ENCODE data around the gene NRG3. TPM values are rescaled to one million over a fixed set of nuclear protein-coding genes. Genes with fewer than 3 reads are reported as not detected.
"Not testable (repeated sequence)": the region's sequence is repeated elsewhere in the genome, so short reads cannot be mapped to it uniquely, and the experiment has no call there.

The NRG3 gene
- polyA plus RNA-seq, 3 donors from 2014 or later: not detected

DNA sequence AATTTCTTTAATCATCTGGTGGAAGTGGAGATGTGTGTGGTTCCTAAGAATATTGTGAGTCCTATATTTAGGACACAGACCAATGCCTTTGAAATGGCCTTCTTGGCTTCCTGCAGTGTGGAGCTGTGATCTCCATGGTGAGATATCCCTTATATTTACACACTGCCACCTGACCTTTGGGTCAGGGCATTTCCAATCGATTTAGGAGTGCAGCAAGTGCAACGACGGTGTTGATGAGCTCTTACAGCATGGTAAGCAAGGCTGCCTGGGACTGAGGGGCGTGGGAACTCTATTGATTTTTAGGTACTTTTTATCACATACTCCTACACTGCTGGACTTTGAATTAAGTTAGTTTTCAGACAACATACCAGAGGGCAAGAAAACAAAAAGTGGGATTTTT lies 146.0 kb downstream of the NRG3 start:
- Mint-ChIP-seq H3K36me3 (no peaks in the 10 kb centered on the region), H3K4me3 (no peak overlapping the region), H3K9me3 (peaks cover 7 to 41% (median 28%) of the 10 kb centered on the region in 6 donors), H3K4me1 (no peaks in the 10 kb centered on the region), H3K27ac (peak overlapping the region in 1 of 6 donors; percentile 34), H3K27me3 (ENCODE audit: low read depth in 3 of 3) (no peaks in the 10 kb centered on the region)
- DNase-seq: no peak

DNA sequence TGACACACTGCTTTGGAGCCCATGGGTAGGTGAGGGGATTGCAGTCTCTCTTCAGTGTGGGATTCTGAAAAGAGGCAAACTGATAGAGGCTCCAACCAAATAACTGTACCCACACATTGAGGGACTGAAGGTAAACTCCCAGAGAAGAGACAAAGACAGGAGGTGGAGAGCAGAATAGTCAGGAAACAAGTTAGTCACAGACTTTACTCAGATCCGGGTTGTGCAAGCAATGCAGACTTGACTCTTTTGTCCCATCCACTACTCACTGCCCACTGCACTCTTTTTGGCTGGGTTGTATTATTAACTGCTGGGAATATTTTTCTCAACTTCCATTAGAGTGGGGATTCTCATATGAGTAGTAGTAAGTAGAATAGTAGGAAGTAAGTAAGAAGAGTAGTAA lies 152.7 kb downstream of the NRG3 start:
- no peak overlapping the region for H3K27ac Mint-ChIP-seq
- H3K27me3 Mint-ChIP-seq (ENCODE audit: low read depth in 3 of 3): no peaks in the 10 kb centered on the region
- DNase-seq: no peak
- H3K9me3 Mint-ChIP-seq: peaks cover 8 to 43% (median 20%) of the 10 kb centered on the region in 6 donors
- no peaks in the 10 kb centered on the region for H3K36me3 Mint-ChIP-seq
- no peak overlapping the region for H3K4me3 Mint-ChIP-seq
- H3K4me1 Mint-ChIP-seq: no peaks in the 10 kb centered on the region

DNA sequence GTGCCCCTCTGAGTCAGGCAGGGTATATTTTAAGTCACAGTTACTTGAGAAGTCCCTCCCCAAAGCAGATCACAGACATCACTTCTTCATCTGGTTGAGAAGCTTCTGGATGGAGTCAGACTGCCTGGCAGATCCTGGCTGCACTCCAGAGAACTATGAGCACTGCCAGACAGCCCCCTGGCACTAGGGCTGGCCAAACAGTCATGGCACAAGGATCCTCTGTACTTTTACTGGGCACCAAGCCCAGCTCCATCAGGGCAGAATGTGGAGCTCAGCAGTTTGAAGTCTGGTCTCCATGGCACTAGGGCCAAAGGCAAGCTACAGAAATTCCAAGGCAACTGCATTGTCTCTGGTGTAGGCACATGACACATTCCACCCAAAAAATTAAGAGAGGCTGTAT lies 162.1 kb downstream of the NRG3 start:
- H3K36me3 Mint-ChIP-seq: no peaks in the 10 kb centered on the region
- H3K27ac Mint-ChIP-seq: no peak overlapping the region
- H3K27me3 Mint-ChIP-seq (ENCODE audit: low read depth in 3 of 3): peaks cover 0 to 4% (median 0%) of the 10 kb centered on the region in 3 donors
- peaks cover 2 to 21% (median 8%) of the 10 kb centered on the region in 6 donors for H3K9me3 Mint-ChIP-seq
- H3K4me1 Mint-ChIP-seq: no peaks in the 10 kb centered on the region
- no peak for DNase-seq
- H3K4me3 Mint-ChIP-seq: no peak overlapping the region

DNA sequence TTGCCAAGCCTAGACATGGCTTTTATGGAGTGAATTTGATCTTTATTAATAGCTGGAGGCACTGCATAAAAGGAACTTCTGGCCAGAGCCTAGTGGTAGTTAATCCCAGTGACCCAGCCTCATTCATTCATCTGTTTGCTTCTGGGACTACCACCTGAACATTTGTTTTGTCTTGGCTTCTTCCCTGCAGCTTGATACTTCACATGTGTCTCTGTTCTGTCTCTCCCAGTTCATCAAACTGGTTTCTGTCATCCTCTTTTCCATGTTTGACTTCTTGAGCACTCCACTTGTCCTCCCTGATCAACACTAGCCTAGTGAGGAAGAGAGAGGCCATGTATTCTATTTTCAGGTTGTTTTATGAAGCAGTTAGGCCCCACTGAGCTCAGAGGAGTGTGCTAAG lies 163.6 kb downstream of the NRG3 start:
- Mint-ChIP-seq H3K4me3 (no peak overlapping the region), H3K36me3 (no peaks in the 10 kb centered on the region), H3K27me3 (ENCODE audit: low read depth in 3 of 3) (peaks cover 0 to 4% (median 0%) of the 10 kb centered on the region in 3 donors), H3K9me3 (peaks cover 0 to 21% (median 10%) of the 10 kb centered on the region in 6 donors), H3K4me1 (no peaks in the 10 kb centered on the region), H3K27ac (no peak overlapping the region)
- DNase-seq: no peak

DNA sequence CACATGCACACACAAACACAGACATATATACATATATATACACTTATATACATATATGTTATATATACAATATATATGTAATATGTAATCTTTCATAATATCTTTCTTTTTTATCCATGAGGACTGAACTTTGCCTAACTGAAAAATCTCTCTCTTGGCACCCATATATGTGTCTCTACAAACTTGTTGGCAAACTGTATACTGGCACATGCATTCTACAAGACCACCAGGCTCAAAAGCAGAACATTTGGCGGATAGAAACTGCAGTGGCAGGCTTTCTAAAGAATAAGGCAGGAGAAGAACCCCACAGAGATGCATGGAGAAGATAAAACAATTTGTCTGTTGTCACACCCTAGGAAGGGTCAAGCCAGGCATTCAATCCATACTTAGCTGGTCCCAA lies 165.3 kb downstream of the NRG3 start:
- no peak overlapping the region for H3K4me3 Mint-ChIP-seq
- peaks cover 0 to 21% (median 8%) of the 10 kb centered on the region in 6 donors for H3K9me3 Mint-ChIP-seq
- H3K27ac Mint-ChIP-seq: no peak overlapping the region
- DNase-seq: no peak
- H3K36me3 Mint-ChIP-seq: no peaks in the 10 kb centered on the region
- peaks cover 0 to 4% (median 0%) of the 10 kb centered on the region in 3 donors for H3K27me3 Mint-ChIP-seq (ENCODE audit: low read depth in 3 of 3)
- H3K4me1 Mint-ChIP-seq: no peaks in the 10 kb centered on the region

DNA sequence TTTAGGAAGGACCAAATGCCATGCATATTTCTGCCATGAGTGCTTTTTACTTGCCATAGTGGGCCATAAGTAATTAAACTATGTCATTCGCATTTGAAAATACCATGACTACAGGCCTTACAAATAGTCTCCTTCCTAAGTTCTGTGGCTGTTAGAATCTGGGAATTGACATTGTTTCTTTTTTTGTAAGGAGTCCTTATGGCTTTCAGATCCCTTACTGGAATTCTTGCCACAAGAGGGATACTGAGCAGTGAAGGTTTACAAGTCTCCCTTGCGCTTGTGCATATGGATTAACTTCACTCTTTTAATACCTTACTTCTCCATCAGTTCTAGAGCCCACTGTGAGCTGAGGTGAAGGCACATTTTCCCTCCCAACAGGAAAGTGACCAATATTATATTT lies 166.0 kb downstream of the NRG3 start:
- H3K9me3 Mint-ChIP-seq: peaks cover 0 to 18% (median 8%) of the 10 kb centered on the region in 6 donors

DNA sequence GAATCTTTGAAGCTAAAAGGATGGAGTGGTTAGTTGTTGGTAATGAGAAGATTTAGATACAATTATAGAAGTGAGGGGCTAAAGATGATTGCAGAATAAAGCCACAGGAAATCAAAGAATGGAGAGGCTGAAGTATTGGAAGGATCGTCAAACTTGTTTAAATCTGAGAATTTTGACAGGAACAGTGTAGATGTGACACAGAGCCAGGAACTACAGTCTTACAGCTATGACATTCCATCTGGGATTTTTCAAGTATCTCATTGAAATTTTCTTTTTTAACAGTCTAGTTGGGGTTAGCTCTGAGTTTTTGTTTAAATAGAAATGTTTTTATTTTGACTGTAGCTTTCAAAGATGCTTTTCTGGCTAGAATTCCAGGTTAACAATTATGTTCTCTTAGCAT lies 181.4 kb downstream of the NRG3 start:
- no peak overlapping the region for H3K4me3 Mint-ChIP-seq
- no peak overlapping the region for H3K27ac Mint-ChIP-seq
- peaks cover 0 to 2% (median 0%) of the 10 kb centered on the region in 3 donors for H3K27me3 Mint-ChIP-seq (ENCODE audit: low read depth in 3 of 3)
- DNase-seq: no peak
- H3K9me3 Mint-ChIP-seq: peaks cover 3 to 16% (median 9%) of the 10 kb centered on the region in 6 donors
- peaks cover 0 to under 1% (median 0%) of the 10 kb centered on the region in 3 donors for H3K36me3 Mint-ChIP-seq
- H3K4me1 Mint-ChIP-seq: no peaks in the 10 kb centered on the region

More for the DNA sequence above, 166.0 kb downstream of the NRG3 start:
- Mint-ChIP-seq H3K4me1 (no peaks in the 10 kb centered on the region), H3K27ac (no peak overlapping the region), H3K36me3 (no peaks in the 10 kb centered on the region), H3K4me3 (no peak overlapping the region), H3K27me3 (ENCODE audit: low read depth in 3 of 3) (peaks cover 0 to 5% (median 0%) of the 10 kb centered on the region in 3 donors)
- no peak for DNase-seq

DNA sequence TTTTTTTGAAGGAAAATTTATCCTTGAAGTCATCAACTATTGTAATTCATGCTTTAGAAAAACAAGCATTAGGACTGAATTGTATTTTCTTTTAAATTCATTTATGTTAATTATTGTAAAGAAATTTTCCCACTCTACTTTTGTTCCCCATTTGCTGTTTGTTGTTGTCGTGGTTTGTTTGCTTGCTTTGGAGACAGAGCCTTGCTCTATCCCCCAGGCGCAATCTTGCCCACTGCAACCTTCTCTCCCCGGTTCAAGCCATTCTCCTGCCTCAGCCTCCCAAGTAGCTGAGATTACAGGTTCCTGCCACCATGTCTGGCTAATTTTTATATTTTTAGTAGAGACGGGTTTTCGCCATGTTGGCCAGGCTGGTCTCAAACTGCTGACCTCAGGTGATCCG lies 192.2 kb downstream of the NRG3 start:
- H3K27ac Mint-ChIP-seq; H3K36me3 Mint-ChIP-seq; DNase-seq; H3K4me3 Mint-ChIP-seq; H3K27me3 Mint-ChIP-seq (ENCODE audit: low read depth in 3 of 3); H3K4me1 Mint-ChIP-seq: not testable (repeated sequence)
- H3K9me3 Mint-ChIP-seq: peaks cover 6 to 41% (median 17%) of the 10 kb centered on the region in 6 donors

DNA sequence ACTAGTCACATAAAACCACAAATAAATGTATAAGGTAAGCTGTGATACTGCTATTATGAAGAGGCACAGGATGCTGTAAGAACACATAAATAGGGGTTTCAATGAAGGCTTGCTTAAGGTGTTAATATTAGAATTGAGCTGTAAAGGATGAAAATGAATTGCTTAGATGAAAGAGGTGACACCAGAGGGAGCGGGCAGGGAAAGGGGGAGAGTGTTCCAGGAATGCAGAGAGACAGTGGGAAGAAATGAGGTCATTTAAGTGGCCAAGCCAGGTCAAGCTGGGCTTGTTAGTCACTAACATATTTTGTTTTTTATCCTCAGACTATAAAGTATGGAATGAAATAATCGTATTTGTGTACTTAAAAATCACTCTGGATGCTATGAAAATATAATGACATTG lies 193.5 kb downstream of the NRG3 start:
- DNase-seq: no peak
- Mint-ChIP-seq H3K9me3 (peaks cover 3 to 33% (median 14%) of the 10 kb centered on the region in 6 donors), H3K4me1 (no peaks in the 10 kb centered on the region), H3K27ac (no peak overlapping the region), H3K4me3 (no peak overlapping the region), H3K36me3 (no peaks in the 10 kb centered on the region), H3K27me3 (ENCODE audit: low read depth in 3 of 3) (no peaks in the 10 kb centered on the region)

DNA sequence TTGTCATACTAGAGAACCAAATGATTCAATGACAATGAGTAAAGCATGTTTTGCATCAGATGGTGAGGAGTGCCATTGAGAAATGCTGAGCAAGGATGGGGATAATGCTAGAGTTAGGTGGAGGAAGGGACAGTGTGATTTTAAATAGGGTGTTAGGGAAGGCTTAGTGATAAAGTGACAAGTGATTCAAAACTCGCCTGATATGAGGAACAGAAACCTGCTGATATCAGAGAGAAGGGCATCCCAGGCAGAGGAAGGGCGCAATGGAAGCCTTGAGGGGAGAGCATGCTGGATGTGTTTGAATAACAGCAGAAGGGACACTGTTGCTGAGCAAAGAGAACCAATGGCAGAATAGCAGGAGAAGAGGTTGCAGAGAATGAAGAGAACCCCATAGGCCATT lies 196.2 kb downstream of the NRG3 start:
- Mint-ChIP-seq H3K27me3 (ENCODE audit: low read depth in 3 of 3) (peaks cover 0 to 2% (median 2%) of the 10 kb centered on the region in 3 donors), H3K4me3 (no peak overlapping the region), H3K9me3 (peaks cover 5 to 31% (median 21%) of the 10 kb centered on the region in 6 donors), H3K27ac (no peak overlapping the region), H3K4me1 (no peaks in the 10 kb centered on the region), H3K36me3 (no peaks in the 10 kb centered on the region)
- DNase-seq: no peak

DNA sequence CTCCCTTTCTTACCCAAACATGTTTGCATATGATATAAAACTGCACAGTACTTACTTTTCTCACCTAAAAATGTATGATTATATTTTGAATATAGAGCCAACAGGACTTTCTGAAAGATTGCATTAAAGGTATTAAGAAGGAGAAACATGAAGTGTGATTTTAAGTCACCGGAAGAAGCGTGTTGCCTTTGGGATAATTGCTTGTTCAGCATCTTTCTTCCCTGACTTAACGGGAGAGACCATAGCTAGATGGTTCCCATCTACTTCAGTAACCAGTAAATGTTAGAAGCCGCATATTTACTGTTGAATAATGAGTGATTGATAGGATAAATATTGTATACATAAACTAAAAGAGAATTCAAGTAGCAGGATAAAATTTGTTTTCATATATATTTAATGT lies 197.1 kb downstream of the NRG3 start:
- peaks cover 5 to 27% (median 21%) of the 10 kb centered on the region in 6 donors for H3K9me3 Mint-ChIP-seq
- H3K27me3 Mint-ChIP-seq (ENCODE audit: low read depth in 3 of 3): peaks cover 0 to 2% (median 2%) of the 10 kb centered on the region in 3 donors
- no peaks in the 10 kb centered on the region for H3K4me1 Mint-ChIP-seq
- H3K4me3 Mint-ChIP-seq: no peak overlapping the region
- H3K36me3 Mint-ChIP-seq: no peaks in the 10 kb centered on the region
- DNase-seq: no peak
- no peak overlapping the region for H3K27ac Mint-ChIP-seq

DNA sequence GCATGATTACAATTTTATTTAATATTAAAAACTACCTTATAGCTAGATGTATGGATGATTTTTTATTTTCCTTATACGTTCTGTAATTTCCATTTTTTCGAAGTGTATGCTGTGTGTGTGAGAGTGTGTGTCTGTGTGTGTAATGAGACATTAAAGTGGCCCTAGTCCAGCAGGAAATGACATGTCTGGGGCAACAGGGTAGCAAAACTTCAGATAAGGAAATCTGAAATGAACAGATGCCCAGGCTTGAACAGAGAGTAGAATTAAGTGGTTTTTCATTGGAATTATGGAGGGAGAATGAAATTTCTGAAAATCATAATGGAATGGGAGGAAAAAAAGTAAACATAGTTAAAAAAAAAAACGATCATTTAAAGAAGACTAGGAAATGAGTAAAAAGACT lies 200.6 kb downstream of the NRG3 start:
- no peak overlapping the region for H3K4me3 Mint-ChIP-seq
- peaks cover 6 to 29% (median 16%) of the 10 kb centered on the region in 6 donors for H3K9me3 Mint-ChIP-seq
- no peak overlapping the region for H3K27ac Mint-ChIP-seq
- no peaks in the 10 kb centered on the region for H3K36me3 Mint-ChIP-seq
- no peak for DNase-seq
- H3K4me1 Mint-ChIP-seq: no peaks in the 10 kb centered on the region
- peaks cover 0 to 2% (median 2%) of the 10 kb centered on the region in 3 donors for H3K27me3 Mint-ChIP-seq (ENCODE audit: low read depth in 3 of 3)

DNA sequence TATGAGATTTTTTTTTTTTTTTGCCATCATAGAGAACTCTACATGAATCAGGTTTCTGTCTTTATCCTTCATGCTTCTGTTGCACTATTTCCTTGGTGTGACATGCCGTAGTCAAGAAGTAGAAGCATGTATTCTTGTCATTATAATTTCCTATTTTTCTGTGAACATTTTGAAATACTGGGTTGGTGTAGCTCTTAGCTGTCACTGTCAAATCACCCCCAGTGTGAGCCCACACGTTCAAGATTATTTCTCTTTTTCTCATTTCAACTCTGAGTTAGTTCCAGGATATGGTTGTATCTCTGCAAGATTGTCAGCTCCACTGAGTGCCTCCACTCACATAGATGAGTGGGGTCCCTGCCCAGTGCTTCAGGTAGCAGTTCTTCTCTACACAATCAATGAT lies 209.5 kb downstream of the NRG3 start:
- no peak overlapping the region for H3K4me3 Mint-ChIP-seq

DNA sequence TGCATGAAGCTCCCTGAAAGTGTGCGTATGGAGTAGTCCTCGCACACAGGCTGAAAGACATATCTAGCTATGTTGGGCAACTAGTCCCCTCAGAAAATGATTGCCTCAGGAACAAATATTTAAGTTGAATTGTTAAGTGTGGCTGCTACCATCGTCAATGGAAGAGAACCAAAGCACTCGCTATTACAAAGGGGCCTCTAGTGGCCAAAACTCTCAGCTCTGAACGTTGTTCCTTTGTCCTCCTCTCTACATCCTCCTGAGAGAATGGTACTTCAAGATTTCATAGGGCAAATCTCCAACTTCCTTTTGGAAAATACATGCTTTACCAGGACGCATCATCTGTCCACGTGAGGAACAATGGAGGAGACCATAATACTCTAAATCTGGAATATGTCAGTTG lies 209.9 kb downstream of the NRG3 start:
- Mint-ChIP-seq H3K4me1 (no peaks in the 10 kb centered on the region), H3K9me3 (peaks cover 4 to 37% (median 11%) of the 10 kb centered on the region in 6 donors), H3K36me3 (no peaks in the 10 kb centered on the region), H3K4me3 (no peak overlapping the region), H3K27ac (no peak overlapping the region), H3K27me3 (ENCODE audit: low read depth in 3 of 3) (no peaks in the 10 kb centered on the region)
- no peak for DNase-seq

More for the DNA sequence above, 209.5 kb downstream of the NRG3 start:
- H3K27me3 Mint-ChIP-seq (ENCODE audit: low read depth in 3 of 3): no peaks in the 10 kb centered on the region
- H3K4me1 Mint-ChIP-seq: no peaks in the 10 kb centered on the region
- H3K36me3 Mint-ChIP-seq: no peaks in the 10 kb centered on the region
- no peak for DNase-seq
- H3K9me3 Mint-ChIP-seq: peaks cover 4 to 38% (median 11%) of the 10 kb centered on the region in 6 donors
- no peak overlapping the region for H3K27ac Mint-ChIP-seq

DNA sequence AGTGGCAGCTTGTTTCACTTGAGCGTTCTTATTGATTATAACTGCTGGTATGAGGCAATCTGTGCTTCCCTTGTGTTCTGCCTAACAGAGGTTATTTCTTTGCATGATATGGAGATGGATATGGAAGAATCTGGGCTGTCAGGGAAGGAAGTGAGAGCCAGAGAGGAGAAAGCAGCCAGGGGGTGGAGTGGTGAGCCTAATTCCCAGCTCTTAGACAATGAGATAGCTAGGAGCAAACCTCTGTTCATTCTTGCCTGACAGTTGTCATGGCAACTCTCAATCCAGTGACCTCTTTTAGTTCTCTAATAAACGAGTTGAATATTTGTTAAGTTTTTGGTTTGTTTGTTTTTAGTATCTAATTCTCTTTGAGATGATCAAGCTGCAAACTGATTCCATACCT lies 214.3 kb downstream of the NRG3 start:
- H3K9me3 Mint-ChIP-seq: peaks cover 2 to 35% (median 9%) of the 10 kb centered on the region in 6 donors
- DNase-seq: no peak
- H3K36me3 Mint-ChIP-seq: no peaks in the 10 kb centered on the region
- no peak overlapping the region for H3K27ac Mint-ChIP-seq
- no peaks in the 10 kb centered on the region for H3K27me3 Mint-ChIP-seq (ENCODE audit: low read depth in 3 of 3)
- H3K4me3 Mint-ChIP-seq: no peak overlapping the region
- H3K4me1 Mint-ChIP-seq: no peaks in the 10 kb centered on the region
